GM18909 (cell line): Measurements from ENCODE around the gene ERGIC1.

ENCODE experiments used
- ATAC-seq: cut with Tn5 transposase; IDR thresholded peaks from one replicate; pipeline ENCODE4 v1.9.1; 2021; ENCODE audit warnings: mild to moderate bottlenecking; ENCODE audit not compliant: unreplicated experiment, poor library complexity

Gene ERGIC1

GRCh38 chr5:172935096-172935495 lies 101.0 kb downstream of the ERGIC1 start:
- ATAC-seq = no peak

GRCh38 chr5:172936401-172936800 lies 102.3 kb downstream of the ERGIC1 start:
- ATAC-seq = no peak

DNA sequence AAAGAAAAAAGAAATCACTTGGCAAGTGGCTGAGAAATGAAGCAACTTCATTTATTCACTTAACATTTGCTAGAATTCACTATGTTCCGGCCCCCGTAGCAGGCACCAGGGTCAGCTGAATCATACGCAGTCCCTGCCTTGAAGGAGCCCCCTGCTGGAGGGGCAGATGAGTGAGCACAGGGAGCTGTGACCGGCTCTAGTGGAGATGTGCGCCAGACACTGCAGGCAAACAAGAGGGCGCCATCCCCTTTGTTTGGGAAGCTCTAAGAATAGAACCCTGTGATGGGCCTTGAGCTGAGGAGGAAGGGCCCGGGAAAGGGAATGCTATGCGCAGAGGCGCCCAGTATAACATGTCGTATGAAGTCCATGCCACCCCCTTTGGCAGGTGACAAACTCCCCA lies 105.0 kb downstream of the ERGIC1 start:
- ATAC-seq = no peak

DNA sequence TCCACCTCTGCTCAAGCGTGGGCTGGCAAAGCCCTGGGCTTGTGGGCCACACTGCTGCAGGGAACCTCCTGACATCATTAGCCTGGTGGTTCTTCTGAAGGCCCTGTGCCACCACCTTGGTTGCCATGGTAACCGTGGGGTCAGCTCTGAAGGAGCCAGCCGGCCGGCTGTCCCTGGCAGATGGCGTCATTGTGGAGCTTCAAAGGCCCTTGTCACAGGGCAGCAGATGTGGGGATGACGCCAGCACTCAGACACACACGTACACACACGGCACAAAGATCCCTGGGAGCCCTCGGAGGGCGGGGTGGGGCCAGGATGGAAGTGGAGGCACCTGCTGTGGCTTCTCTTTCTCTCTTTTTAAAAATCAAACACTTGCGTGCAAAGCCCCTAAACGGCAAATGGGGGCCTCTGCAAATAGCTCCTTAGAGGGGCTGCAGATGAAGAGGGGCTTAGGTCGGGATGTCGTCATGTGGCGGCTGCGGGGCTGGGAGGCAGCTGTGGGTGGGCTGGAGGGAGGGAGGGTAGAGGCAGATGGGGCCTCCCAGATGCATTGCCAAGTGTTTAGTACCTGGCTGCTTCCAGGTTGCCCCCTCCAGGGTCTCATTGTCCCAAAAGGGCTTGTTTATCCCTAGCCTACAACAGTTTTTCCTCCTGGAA lies 105.7 kb downstream of the ERGIC1 start:
- no peak for ATAC-seq

GRCh38 chr5:172940268-172941066 lies 106.4 kb downstream of the ERGIC1 start:
- no peak for ATAC-seq

DNA sequence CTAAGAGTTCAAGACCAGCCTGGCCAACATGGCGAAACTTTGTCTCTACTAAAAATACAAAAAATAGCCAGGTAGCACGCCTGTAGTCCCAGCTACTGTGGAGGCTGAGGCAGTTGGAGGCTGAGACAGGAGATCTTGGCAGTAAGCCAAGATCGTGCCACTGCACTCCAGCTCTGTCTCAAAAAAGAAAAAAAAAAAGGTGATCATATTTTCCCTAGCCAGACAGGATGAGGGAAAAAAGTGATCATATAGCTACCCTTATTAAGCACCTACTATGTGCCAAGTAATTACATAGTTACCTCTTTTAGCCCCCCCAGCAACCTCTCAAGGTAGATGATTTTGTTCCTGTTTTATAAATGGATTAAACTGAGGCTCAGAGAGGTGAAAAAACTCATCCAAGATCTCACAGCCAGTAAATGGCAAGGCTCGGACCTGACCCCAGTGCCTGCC lies 107.0 kb downstream of the ERGIC1 start:
- no peak for ATAC-seq

DNA sequence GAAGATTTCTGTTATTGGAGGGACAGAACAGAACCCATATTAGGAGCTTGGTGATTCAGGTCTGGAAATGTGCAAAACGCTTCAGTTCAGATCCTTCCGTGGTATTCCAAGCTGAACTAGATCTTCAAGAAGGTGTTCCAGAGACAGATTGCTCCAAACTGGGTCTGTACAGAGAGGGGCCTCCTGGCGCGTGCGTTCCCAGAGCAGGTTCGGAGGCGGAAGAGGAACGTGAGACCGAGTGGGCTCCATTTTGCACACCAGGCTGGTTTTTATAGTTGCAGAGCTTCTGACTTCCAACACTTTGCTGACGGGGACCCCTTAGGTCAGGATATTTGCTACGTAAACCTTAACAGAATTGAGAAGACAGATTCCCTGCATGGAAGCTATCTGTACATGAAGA lies 108.5 kb downstream of the ERGIC1 start:
- no peak for ATAC-seq

DNA sequence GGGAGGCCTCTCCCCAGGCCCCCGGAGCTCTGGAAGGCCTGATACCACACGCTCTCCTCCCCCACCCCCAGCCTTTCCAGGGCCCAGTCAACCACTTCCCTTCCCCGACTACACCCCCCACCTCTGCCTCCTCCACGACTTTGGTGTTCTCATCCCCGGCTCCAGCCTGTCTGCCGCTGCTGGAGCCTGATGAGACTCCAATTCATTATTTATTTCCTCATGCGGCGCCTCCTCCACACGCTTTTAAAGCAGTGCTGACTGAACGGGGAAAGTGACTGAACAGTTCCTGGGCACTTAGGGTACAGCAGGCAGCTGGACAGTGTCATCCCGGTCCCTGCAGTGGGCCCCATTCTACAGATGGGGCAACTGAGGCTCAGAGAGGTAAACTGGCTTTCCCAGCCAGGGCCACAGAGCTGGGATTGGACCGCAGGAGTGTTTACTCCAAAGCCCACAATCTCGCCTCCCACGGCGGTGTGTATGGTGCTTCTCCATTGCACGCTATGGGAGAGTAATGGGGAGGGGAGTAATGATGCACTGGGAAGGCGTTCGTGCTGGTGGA lies 109.3 kb downstream of the ERGIC1 start:
- no peak for ATAC-seq

DNA sequence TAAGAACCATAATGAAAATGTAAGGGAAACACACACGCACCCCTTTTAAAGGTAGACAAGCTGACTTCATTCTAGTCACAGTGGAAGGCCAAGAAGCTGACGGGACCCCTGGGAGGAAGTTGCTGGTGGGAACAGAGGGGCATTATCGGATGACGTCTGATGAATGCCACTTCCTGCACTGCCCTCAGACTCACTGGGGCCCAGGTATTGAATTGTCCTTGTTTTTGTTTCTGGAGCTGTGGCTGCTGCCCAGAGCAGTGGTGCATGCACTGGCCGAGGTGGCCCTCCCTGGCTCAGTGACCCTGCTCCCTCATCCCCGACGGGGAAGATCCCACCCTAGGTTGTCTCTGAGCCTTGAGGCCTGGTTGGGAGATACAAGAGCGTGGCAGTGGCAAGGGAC lies 109.9 kb downstream of the ERGIC1 start:
- ATAC-seq = no peak

DNA sequence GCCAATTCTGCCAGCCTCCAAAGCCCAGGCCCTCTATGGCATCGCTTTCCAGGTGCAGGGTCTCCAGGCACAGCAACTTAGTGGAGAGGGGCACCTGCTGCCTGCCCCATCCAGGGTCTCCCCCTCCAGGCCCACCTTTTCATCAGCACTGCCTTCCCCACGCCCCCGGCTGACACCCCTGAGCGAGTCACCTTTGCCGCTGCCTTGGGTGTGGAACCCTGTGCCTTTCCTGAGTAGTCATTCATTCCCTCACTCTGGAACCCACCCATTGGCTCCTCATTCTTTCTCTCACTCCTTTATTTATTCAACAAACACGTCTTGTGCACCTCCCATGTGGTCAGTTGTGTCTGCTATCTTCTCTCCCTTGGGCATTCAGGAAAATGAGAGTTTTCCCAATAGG lies 110.7 kb downstream of the ERGIC1 start:
- ATAC-seq = no peak

- no peak for ATAC-seq
Observed at GRCh38 chr5:172945151-172945550, 111.1 kb downstream of the ERGIC1 start.

- no peak for ATAC-seq
Observed at GRCh38 chr5:172946146-172946545, 112.1 kb downstream of the ERGIC1 start.

DNA sequence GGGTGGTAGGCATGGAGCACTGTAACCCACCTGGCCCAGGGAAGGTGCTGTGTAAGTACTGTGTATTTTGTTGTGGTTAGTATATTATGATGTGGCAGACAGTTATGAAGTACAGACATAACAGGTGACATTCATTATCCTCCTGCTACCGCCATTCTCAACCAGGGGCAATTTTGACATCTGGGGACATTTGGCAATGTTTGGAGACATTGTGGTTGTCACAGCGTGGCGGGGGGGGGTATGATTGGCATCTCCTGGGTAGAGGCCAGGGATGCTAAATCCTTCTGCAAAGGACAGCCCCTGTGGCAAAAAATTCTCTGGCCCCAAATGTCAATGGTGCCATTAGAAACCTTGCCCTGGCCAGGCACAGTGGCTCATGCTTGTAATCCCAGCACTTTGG lies 115.4 kb downstream of the ERGIC1 start:
- ATAC-seq = no peak

DNA sequence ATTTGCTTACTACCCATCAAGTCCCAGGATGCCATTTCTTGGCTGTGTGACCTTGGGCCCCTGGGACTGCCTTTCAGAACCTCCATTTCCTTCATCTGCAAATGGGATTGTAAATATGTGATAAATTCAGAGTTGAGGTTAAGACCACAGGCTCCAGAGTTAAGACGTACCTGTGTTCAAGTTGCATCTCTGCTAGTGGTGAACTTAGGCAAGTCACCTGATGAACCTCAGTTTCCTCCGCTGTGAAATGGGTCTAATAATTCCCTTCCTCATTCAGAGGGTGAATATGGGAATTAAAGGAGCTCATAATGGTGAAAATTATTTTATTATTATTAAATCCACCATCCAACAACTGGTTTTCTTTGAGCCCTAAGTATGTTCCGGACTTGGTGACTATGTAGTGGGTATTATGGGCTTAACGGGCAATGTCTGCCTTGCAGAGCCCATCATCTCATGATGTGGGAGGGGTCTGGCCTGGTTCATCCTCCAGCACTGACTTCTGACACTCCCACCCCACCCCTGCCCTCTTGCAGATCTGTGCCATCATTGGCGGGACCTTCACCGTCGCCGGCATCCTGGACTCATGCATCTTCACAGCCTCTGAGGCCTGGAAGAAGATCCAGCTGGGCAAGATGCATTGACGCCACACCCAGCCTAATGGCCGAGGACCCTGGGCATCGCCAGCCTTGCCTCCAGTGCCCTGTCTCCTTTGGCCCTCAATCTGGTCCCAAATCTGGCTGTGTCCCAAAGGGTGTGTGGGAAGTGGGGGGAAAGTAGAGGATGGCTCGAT lies 116.3 kb downstream of the ERGIC1 start:
- no peak for ATAC-seq

DNA sequence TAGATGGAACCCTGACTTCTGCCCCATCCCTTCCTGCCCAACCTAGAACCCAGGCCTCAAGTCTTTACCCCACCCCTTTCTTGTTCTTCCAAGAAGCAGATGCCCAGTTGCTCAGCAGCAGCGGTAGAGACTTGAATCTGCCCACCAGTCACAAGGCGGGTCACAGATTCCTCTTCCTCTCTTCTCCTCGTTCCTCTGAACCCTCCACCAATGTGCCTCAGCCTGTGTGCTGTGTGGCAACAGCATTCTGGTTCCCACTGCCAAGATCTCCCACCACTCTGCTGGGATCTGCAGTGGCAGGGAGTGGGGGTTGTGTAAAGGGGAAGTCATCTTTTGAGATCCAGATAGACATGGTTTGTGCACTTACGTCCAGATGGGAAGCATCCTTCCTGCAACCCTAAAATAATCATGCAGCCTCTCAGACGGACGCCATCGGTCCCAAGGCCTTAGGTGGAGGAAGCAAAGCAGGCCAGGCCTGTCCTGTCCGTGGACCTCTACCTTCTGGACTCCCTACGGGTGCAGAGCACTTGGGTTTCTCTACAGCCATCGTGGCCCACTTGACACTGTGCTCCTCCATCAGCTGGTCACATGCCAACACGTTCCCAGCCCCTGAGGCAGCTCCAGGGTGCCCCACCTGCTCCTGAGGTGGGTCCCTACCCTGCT lies 117.5 kb downstream of the ERGIC1 start:
- no peak for ATAC-seq

GRCh38 chr5:172952034-172952511 lies 118.0 kb downstream of the ERGIC1 start:
- ATAC-seq = no peak

GRCh38 chr5:172953776-172954675 lies 120.0 kb downstream of the ERGIC1 start:
- no peak for ATAC-seq

DNA sequence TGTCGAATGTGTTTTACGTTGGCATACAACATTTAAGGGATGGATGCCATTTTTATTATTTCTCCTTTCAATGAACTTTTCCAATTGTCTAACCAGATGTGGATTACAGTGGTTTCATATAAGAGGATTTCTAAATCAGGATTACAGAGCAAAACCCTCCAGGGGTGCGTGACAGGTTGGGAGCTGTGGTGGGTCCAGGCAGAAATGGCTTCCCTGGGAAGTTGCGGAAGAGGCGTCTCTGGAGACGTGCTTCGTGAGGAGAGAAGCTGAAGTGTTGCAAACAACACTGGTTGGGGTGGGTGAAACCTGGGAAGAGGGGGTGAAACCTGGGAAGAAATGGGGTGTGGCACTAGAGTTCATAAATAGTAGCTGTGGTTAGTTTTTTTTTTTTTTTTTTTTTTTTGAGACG lies 120.7 kb downstream of the ERGIC1 start:
- no peak for ATAC-seq

- ATAC-seq = no peak
Observed at GRCh38 chr5:172956228-172956627, 122.2 kb downstream of the ERGIC1 start.
